NOMO-1 (cell line): ENCODE results near the gene THOP1.

Experiments used
- DNase-seq, 2 experiments: peaks; one replicate each; lab custom pipeline; 2025; ENCODE audit not compliant: unreplicated experiment in 2 of 2; lab: John Stamatoyannopoulos, UW

THOP1 gene

DNA sequence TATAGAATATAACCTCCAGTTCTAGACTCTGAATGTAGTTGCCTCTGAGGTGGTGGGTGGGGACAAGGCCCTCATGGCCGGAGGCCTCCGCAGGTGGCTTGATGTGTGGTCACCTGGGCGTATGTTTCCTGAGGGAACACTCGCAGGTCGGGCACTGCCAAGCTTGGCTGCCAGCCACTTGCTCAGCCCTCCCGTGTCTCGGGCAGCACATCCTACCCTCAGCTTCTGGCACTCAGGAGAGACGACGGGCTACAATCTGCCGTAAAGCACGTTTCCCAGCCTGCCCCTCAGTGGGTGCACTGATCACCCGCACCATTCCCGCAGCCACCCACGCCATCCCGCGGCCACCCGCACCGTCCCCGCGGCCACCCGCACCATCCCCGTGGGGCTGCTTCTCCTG, 15.2 kb downstream of the THOP1 start:
- DNase-seq, result no peak

DNA sequence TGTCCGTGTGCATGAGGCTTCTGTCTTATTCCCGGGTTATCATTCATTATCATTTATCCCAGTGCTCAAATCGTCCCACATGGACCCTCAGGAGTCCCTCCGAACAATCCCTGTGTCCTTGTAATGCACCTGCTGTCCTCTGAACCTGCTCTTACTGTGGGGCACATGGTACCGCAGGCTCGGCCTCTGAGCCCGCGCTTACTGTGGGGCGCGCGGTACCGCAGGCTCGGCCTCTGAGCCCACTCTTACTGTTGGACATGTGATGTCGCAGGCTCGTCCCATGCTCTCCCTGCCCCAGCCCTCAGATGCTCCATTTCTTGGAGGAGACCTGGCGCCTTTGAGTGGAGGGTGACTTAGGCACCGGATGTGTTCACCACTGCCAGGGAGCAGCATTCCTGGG, 17.5 kb downstream of the THOP1 start:
- DNase-seq, result no peak

DNA sequence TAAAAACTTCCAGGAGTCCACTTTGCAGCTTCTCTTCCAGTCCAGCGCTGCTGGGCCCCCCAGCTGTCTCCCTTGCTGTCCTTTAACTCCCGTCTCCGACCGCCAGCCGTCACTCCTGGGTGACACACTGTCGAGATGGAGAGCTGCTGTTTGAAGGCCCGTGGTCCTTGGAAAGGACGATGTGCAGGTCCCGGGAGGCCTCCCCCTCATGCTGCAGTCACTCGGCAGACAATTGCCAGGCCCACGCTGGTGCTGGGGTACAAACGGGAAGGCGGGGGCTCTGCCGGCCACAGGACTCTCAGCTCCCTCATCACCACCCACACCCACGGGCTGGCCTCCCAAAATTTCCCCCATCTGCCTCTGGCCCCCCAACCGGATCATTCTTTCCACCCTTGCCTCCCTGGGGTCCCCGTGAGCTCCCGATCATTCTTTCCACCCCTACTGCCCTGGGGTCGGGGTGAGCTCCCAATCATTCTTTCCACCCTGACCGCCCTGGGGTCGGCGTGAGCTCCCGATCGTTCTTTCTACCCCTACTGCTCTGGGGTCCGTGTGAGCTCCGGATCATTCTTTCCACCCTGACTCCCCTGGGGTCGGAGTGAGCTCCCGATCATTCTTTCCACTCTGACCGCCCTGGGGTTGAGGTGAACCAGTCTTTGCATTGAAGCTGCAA, 18.3 kb downstream of the THOP1 start:
- DNase-seq, result no peak

DNA sequence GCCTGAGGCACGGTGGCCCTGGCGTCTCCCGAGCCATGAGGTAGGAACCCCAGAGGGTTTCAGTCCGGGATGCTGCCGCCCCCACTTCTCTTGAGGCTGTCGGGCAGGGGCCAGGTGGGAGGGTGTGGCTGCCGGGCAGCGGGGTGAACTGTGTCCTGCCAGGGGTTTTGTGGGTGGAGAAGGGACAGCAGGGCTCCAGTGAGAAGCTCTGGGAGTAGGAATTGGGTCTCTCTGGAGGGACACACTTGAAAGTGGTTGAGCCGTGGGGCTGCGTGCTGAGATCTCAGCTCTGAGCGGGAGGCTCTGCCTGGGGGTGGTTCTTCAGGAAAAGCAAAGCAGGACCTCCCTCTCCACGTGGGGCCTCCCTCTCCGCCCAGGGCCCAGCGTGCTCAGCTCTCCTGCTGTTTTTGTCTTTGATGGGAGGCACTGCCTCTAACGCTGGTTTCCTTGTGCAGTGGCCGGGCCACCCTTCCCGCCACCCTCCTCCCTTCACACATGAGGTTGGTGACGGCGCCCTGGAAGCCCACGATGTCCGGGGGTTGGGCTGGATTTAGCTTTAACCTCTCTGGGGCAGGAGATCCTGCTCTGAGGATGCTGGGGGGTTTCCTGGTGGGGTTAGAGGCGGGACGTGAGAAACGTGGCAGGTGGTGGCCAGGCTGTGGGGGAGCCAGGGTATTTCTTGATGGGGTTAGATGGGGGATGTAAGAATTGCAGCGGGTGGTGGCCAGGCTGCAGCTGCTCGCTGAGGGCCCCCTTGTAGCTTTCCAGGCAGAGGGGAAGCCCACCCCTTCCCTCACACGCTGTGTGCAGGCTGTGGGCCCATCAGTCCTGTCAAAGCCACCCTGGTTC, 19.1 kb downstream of the THOP1 start:
- no peak for DNase-seq

DNA sequence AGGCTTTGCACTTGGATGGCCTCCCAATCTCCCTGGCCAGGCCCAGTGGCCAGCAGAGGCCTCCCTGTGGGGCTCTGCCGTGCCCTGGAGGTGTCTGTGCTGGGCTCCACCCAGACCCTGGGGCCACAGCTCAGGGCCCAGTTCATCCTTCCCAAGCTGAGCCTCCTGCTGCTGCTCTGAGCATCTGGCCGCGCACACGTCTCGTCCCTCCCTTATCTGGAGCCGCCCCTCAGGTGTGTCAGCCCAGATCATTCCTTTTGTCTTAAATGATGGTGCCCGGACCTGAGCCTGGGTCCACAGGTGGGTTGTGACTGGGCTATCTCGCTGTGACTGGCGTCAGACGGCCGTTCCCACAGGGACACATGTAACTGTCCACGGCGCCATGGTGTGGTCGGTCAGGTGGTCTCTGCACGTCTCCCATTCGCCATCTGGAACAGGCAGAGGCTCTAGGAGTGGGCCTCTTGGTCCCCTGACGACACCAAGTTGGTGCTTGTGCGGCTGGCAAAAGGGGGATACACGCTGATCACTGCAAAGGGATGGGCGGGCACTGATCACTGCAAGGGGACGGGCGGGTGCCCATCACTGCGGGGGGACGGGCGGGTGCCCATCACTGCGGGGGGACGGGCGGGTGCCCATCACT, 20.1 kb downstream of the THOP1 start:
- no peak for DNase-seq

DNA sequence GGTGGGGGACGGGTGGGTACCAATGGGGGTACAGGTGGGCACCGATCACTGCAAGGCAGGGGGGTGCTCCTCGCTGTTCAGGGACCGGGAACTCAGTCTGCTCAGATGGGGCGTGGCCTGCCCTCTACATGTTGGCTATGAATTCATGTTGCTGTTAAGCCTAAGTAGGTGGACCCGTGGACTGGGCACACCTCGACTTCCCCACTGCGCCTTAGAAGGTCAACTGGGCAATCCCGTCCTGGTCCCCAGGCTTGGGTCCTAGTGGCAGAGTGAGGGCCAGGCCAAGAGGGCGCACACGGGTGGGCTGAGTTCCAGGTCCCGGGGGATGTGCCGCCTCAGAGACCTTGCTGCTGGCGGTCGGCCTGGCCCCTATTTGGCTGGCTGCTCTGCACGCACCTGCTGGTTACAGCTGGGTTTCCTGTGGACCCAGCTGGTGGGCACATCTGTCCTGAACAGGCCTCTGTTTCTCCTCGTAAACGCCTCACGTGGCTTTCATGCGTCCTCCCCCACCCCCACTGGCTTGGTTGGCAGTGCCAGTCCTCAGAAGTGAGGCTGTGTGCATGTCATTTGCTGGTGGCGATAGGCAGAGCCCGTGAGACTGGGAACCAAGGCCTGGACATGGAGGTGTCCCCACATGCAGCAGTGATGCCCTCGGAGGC, 20.8 kb downstream of the THOP1 start:
- no peak for DNase-seq

DNA sequence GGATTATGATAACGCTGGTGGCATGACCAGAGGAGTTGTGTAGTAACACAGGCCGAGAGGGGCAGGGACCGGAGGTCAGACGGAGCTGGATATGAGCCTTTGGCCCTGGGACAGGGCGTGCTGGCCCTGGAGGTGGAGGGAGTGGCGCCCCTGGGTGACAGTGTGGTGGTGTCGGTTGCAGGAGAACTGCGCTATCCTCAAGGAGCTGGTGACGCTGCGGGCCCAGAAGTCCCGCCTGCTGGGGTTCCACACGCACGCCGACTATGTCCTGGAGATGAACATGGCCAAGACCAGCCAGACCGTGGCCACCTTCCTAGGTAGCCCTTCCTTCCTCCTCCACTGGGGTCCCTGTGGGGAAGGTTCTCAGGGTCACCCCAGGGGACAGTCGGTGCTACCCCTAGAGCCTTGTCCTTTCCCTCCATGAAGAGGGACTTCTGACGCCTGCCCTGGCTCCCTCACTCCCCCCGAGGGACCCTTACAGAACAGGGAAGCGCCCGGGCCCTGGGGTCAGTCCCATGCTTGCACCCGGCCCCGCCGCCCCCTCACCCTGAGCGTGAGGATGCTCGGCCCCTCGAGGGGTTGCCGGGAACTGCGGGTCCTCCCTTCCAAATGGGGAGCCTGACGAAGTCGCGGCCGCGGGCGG, 21.6 kb downstream of the THOP1 start:
- DNase-seq, result no peak

DNA sequence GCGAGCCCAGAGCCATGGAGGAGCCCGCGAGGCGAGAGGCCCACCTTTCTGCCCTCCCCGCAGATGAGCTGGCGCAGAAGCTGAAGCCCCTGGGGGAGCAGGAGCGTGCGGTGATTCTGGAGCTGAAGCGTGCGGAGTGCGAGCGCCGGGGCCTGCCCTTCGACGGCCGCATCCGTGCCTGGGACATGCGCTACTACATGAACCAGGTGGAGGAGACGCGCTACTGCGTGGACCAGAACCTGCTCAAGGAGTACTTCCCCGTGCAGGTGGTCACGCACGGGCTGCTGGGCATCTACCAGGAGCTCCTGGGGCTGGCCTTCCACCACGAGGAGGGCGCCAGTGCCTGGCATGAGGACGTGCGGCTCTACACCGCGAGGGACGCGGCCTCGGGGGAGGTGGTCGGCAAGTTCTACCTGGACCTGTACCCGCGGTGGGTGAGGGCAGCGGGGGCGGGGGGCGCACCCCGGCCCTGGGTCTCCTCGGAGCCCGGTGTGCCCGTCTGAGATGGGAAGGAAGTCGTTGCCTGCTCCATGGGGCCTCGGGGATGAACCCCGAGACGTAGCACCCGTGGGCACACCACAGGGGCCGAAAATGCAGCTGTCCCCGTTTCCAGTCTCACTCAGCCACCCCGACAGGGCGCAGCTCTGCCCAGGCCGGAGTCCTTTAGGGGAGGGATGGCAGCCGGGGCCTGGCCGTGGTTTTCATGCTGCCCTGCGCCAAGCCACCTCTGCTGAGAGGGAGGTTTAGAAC, 22.3 kb downstream of the THOP1 start:
- DNase-seq, result no peak

DNA sequence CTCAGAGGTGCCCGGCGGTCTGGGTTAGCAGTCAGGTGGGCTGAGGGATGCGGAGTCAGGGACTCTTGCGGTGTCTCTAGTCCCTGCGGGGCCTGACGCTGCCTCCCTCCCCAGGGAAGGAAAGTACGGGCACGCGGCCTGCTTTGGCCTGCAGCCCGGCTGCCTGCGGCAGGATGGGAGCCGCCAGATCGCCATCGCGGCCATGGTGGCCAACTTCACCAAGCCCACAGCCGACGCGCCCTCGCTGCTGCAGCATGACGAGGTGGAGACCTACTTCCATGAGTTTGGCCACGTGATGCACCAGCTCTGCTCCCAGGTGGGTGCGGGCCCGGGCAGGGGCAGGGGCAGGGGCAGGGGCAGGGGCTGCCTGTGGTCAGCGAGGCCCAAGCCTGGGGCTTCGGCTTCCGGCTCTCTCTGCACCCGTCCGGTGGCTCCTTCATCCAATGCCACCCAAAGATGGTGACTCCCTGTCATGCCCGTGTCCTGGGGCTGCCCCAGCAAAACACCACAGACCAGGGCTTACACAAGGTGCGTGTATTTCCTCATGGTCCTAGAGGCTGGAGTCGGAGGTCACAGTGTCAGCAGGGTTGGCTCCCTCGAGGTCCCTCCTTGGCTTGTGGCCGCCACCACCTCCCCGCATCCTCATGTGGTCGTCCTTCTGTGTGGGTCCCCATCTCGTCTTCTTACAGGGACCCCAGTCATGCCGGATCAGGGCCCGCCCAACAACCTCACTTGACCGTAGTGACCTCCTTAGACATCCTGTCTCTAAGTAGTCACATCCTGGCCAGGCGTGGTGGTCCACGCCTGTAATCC, 23.0 kb downstream of the THOP1 start:
- DNase-seq, result no peak

DNA sequence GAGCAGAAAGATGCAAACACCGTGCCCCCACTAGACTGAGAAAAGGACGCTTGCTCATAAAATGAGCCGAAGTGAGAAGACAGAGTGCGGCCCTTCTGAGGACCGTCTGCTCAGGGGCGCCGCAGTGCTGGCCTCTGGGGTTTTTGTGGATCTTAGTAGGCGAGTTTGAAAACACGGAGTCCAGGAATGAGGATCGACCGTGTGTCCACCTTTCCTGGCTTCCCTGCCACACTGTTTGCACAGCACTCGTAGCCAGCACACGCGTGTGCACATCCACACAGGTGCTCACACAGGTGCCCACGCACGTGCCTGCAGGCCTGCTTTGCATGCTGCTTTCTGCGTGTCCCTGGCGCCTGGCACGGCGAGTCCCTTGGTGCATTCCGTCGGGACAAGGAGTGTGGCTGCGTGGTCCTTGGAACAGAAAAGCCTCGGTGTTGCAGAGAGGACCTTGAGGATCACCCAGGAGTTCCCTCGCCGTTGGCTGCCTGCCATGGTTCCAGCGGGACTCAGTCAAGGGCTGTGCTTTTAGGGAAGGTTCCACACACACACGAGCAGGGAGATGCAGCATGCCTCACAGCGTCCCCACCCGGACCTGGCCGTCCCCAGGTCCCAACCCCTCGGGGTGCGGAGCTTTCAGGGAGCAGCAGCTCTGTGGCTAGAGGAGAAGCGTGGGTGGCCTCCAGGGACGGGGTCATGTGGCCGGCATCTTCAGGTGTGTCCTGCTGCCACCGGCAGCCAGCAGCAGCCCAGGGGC, 24.3 kb downstream of the THOP1 start:
- no peak for DNase-seq

DNA sequence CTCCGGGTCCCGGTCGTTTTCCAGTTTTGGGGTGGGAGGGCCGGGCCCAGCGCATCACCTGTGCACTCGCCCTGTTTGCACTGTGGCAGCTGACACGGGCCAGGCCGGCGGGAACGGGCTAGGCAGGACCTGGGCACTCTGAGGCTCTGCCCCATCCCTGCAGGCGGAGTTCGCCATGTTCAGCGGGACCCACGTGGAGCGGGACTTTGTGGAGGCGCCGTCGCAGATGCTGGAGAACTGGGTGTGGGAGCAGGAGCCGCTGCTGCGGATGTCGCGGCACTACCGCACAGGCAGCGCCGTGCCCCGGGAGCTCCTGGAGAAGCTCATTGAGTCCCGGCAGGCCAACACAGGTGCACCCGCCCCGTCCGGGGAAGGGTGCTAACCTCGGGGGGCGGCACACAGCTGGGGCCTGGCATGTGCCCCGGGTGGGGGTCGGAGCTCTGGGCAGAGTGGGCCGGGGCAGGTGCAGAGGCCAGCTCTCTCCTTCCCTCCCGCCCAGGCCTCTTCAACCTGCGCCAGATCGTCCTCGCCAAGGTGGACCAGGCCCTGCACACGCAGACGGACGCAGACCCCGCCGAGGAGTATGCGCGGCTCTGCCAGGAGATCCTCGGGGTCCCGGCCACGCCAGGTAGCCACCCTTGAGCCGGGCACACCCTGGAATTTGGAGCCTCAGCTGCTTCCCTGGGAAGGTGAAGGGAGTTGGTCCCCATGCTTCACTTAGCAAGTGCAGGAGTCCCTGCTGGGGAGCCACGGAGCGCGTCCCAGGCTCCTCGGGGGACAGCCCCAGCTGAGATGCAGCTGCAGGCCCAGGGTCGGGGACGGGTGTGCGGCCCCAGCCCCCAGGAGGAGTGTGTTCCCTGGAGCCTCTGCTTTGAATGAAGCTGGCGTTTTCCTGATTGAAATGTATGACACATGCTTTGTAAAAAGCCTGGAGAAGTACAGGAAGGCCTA, 25.1 kb downstream of the THOP1 start:
- DNase-seq, result no peak

DNA sequence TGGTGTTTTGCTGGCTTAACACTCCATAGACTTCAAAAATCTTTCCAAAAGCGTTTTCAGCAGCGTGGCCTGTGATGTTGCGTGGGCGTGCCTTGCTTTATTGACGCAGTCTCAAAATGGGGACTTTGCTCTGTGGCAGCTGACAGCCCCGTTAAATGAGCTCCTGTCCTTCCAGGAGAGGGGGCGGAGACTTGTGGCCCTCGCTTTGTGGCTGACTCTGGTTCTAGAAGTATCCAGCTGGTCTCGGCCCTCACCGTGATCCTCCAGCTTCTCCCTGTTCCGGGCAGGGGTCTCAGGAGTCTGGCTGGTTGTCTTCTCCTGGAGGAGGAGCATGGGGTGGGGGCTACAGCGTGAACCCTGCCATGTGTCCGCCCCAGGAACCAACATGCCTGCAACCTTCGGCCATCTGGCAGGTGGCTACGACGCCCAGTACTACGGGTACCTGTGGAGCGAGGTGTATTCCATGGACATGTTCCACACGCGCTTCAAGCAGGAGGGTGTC, 26.0 kb downstream of the THOP1 start:
- no peak for DNase-seq

DNA sequence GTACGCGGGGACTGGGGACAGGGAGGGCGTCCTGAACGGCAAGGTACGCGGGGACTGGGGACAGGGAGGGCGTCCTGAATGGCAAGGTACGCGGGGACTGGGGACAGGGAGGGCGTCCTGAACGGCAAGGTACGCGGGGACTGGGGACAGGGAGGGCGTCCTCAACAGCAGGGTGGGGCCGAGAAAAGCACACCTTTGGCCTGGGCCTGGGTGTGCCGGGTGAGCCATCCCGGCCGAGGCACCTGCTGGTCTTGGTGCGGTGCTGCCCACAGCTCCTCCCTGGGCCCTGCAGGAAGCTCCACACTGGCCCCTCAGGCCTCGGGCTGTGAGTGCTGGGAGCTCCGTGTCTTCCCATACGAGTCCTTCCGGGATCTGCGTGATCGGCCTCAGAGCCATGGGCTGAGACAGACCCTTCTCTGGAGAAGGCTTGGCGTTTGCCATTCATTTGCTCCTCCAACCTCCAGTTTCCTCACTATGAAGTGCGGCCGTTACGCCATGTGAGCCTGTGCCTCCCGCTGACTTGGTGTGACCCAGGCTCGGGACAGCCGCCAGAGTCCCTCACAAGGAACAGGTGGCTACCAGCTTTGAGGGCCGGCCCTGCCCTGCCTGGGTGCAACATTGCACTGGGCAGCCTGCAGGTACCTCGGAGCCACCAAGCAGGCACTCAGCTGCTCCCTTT, 26.6 kb downstream of the THOP1 start:
- DNase-seq, result no peak

DNA sequence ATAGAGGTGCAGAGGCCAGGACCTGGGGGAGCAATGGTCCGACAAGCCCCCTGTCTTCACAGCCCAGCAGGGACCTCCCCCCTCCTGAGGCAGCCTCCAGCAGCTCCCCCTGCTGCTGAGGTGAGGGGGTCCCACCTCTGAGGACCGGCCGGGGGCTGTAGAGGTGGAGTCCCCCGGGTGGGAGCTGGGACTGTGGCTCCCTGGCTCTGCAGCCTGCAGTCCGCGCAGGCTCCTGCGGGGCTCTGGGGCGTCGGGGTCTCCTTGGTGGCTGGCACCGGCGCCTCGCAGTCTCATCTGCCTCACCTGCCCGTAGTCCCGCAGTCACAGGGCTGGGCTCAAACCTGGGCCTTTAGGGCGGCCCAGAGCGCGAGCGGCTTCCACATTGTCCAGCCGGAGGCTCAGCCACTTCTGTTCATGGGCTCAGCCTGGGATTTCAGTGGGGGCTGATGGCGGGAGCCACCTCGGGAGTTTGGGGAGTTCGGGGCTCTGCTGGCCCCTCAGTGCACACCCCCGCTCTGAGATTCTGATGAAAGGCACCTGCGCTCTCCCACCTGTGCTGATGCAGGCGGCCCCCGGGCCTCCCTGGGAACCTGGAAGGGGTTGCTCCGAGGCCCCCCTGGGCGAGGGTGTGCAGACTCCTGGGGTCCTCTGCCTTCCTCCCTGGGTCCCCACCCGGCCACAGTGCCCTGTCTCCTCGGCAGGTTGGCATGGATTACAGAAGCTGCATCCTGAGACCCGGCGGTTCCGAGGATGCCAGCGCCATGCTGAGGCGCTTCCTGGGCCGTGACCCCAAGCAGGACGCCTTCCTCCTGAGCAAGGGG, 27.3 kb downstream of the THOP1 start:
- no peak for DNase-seq

DNA sequence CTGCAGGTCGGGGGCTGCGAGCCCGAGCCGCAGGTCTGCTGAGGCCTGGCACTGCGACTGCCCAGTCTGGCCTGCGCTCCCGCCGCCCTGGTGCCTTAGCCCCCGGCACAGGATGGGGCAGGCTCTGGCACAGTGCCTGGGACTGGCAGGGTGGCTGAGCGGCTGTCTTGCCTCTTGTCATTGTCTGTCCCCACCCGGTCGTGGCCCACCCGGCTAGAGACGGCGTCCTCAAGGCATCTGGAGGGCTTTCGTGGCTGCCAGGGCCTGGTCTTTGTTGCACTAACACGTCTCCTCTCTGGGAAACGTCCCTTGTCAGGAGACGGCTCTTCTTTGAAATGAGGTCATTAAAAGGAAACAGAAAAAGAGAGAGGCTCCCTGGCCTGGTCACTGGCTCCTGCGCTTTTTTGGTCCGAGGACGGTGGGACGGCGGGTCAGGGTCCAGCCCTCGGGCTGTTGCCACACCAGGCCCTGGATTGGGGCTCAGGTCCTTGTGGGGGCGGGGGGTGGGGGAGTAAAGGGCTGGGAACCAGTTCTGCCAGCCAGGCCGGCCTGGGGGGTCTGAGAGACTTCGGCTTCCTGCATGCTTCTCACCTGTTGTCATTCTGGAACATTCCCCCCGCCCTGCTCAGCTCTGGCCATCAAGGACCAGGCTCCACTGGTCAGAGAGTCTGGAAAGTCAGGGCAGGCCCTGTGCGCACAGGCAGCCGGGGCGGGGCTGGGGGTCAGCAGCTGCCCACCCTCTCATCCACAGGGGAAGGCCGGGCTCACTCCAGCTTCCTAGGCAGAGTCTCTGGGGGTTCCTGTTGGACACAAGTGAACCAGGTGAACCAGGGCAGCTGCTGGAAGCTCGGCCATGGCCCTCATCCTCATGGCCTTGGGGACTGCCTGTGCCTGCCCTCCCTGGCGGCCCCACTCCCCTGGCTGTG, 28.2 kb downstream of the THOP1 start:
- no peak for DNase-seq
